Chondrocyte (in vitro differentiated cells): Measurements from ENCODE around the gene CRYBG2. TPM values are rescaled to one million over a fixed set of nuclear protein-coding genes. Genes with fewer than 3 reads are reported as not detected.

Experiments used
- DNase-seq: peaks from one replicate; pipeline ENCODE4 v3.0.0; 2021; ENCODE audit warnings: mixed read lengths, low spot score
- H3K27ac Mint-ChIP-seq: one replicate; pipeline ENCODE4 v1.8.0; 2021; ENCODE audit warnings: mild to moderate bottlenecking, moderate library complexity, mixed read lengths; ENCODE audit not compliant: unreplicated experiment
- H3K27me3 Mint-ChIP-seq: 2 replicates; pipeline ENCODE4 v1.8.0; 2021; ENCODE audit warnings: low read depth, mixed read lengths
- H3K36me3 Mint-ChIP-seq: 2 replicates; pipeline ENCODE4 v1.8.0; 2021; ENCODE audit warnings: low read depth, mixed read lengths
- H3K4me1 Mint-ChIP-seq: 2 replicates; pipeline ENCODE4 v1.8.0; 2021; ENCODE audit warnings: low read depth, mild to moderate bottlenecking, mixed read lengths
- H3K4me3 Mint-ChIP-seq: one replicate; pipeline ENCODE4 v1.8.0; 2021; ENCODE audit warnings: mild to moderate bottlenecking, moderate library complexity, mixed read lengths; ENCODE audit not compliant: unreplicated experiment
- H3K9me3 Mint-ChIP-seq: 2 replicates; pipeline ENCODE4 v1.8.0; 2021; ENCODE audit warnings: low read depth, mixed read lengths
- long read RNA-seq: library from polyadenylated mRNA; stranded (forward); transcript quantifications from one replicate; pipeline ENCODE4 v2.0.0, GENCODE V29; 2021
- total RNA-seq: library from RNA; stranded (reverse); gene quantifications from 3 replicates; pipeline ENCODE4 v1.2.1, GENCODE V29; 2021
- TF ChIP-seq, protein P1 (sequence below): fragments of 200-600 bp; sonication (generic); IDR thresholded peaks from 2 replicates; pipeline ENCODE4 v1.5.0; 2021; ENCODE audit warnings: antibody characterized with exemption, mild to moderate bottlenecking, moderate library complexity

The CRYBG2 gene
- not detected in 3 replicates for total RNA-seq
- long read RNA-seq = 0 reads

DNA sequence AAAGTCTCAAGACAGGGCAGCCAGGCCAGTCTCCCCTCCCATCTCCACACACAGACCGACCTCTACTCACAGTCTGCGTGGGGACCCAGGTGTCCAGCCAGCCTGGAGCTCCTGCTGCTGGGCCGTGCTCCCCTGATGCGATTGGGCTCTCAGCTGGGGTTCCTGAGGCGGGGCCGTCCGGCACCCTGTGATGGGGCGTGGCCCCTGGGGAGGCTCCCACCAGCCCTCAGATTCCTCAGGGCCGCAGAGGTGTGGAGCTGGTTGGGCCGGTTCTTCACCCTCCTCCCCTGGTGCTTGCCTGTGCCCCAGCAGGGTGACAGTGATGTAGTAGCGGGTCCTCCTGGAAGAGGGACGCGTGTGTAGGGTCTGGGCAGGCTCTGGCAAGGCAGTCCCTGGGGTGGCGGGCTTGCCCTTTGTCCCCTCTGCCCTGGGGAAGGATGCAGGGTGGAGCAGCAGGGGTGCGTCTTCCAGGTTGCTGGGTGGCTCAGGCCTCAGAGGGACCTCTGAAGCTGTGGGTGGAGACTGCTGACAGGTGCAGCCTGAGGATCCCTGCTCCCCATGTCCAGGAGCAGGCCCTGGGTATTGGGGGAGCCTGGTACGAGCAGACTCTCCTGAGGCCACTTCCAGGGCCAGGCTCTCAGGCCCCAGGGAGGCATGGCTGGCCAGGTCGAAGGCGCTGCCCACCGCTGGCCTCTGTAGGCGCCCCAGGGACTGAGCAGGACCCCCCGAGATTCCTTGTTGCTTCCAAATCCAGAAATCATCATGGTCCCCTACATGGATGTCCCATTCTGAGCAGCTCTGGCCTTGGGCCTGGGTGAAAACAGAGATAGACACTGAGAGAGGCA lies at the start of gene CRYBG2:
Gene CRYBG2 (minus strand): TSS at position 155 of the 845 bp plus-strand sequence. CDS start 7,473 bp downstream, outside the sequence.
- Mint-ChIP-seq H3K9me3 (no peaks in the 10 kb centered on the region), H3K27ac (no peak within 1 kb of the TSS), H3K27me3 (peaks cover 14% of the 10 kb centered on the region), H3K4me3 (no peak within 1 kb of the TSS), H3K4me1 (no peaks in the 10 kb centered on the region), H3K36me3 (no peaks in the 10 kb centered on the region)
- no peak for DNase-seq
- TF ChIP-seq, protein P1, sequence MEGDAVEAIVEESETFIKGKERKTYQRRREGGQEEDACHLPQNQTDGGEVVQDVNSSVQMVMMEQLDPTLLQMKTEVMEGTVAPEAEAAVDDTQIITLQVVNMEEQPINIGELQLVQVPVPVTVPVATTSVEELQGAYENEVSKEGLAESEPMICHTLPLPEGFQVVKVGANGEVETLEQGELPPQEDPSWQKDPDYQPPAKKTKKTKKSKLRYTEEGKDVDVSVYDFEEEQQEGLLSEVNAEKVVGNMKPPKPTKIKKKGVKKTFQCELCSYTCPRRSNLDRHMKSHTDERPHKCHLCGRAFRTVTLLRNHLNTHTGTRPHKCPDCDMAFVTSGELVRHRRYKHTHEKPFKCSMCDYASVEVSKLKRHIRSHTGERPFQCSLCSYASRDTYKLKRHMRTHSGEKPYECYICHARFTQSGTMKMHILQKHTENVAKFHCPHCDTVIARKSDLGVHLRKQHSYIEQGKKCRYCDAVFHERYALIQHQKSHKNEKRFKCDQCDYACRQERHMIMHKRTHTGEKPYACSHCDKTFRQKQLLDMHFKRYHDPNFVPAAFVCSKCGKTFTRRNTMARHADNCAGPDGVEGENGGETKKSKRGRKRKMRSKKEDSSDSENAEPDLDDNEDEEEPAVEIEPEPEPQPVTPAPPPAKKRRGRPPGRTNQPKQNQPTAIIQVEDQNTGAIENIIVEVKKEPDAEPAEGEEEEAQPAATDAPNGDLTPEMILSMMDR = no peak

DNA sequence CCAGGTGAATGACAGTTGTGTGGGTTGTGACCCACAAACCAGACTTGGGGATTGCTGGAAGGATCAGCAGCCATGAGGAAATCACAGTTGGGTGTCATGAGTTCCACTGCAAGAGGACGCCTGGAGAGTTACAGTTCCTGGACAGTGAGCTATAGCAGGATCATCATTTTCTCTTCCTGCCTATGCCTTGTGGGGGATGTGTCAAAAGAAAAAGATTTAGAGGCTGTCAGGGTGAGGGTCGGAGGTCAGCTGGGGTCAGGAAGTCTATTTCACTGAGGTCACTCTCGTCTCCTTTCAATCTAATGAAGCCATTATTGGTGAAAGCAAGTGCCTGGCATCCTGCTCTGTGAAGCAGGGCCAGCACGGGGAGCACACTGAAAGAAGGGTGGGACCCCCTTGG lies 49.7 kb upstream of the CRYBG2 start:
- peaks cover 14% of the 10 kb centered on the region for H3K4me1 Mint-ChIP-seq
- H3K4me3 Mint-ChIP-seq = no peak overlapping the region
- H3K27me3 Mint-ChIP-seq = peaks cover 3% of the 10 kb centered on the region
- no peaks in the 10 kb centered on the region for H3K9me3 Mint-ChIP-seq
- TF ChIP-seq, protein P1 = no peak
- no peak for DNase-seq
- H3K36me3 Mint-ChIP-seq = no peaks in the 10 kb centered on the region
- H3K27ac Mint-ChIP-seq = no peak overlapping the region

DNA sequence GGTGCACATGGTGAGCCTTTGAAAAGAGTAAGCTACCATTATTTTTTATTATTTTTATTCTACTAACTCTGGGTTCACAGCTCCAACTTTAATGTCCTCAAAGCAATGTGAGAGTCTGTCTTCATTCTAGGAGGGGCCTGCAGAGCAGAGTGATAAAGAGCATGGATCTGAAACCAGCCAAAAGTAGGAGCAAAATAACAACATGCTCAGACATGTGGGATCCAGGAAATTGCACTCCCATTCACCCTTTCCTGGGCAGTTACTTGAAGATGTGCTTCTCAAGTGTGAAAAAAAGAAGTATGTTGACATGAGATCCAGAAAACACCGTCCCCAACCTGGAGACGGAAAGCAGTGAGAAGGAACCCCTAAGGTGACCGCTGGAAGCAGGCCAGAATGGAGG lies 48.0 kb upstream of the CRYBG2 start:
- H3K27me3 Mint-ChIP-seq = no peaks in the 10 kb centered on the region
- no peaks in the 10 kb centered on the region for H3K9me3 Mint-ChIP-seq
- TF ChIP-seq, protein P1 = no peak
- H3K36me3 Mint-ChIP-seq = no peaks in the 10 kb centered on the region
- no peak overlapping the region for H3K4me3 Mint-ChIP-seq
- H3K4me1 Mint-ChIP-seq = peaks cover 12% of the 10 kb centered on the region
- H3K27ac Mint-ChIP-seq = no peak overlapping the region
- DNase-seq = no peak

GRCh38 chr1:26399034-26399433 lies 45.1 kb upstream of the CRYBG2 start:
- no peak for DNase-seq
- H3K9me3 Mint-ChIP-seq = no peaks in the 10 kb centered on the region
- H3K27me3 Mint-ChIP-seq = no peaks in the 10 kb centered on the region
- no peaks in the 10 kb centered on the region for H3K4me1 Mint-ChIP-seq
- H3K36me3 Mint-ChIP-seq = no peaks in the 10 kb centered on the region
- no peak overlapping the region for H3K27ac Mint-ChIP-seq
- H3K4me3 Mint-ChIP-seq = no peak overlapping the region
- TF ChIP-seq, protein P1 = no peak

- Mint-ChIP-seq H3K4me3 (no peak overlapping the region), H3K27me3 (peaks cover 1% of the 10 kb centered on the region), H3K36me3 (no peaks in the 10 kb centered on the region), H3K4me1 (no peaks in the 10 kb centered on the region), H3K27ac (no peak overlapping the region), H3K9me3 (no peaks in the 10 kb centered on the region)
- TF ChIP-seq, protein P1 = no peak
- no peak for DNase-seq
Observed at GRCh38 chr1:26395754-26396153, 41.8 kb upstream of the CRYBG2 start.
